ENCODE measurements around the gene SLC7A9. TPM values are rescaled to one million over a fixed set of nuclear protein-coding genes. Genes with fewer than 3 reads are reported as not detected.
A peak's percentile ranks its signal among the peaks of the same experiment; 100 is the strongest.

SLC7A9 gene
- polyA plus RNA-seq (ENCODE audit: insufficient read depth in 1 of 5, insufficient read length in 5 of 5, low replicate concordance in 1 of 5) = 1 to 10 TPM in 2 of 5 donors, under 1 TPM in 3; 0.85 to 1.5 (median 0.97) TPM
- long read RNA-seq, donor 1 = 0 reads
- long read RNA-seq, donor 2 = 0 reads
- long read RNA-seq, donor 3 = 0 reads
- long read RNA-seq, donor 4 = 0 reads
- long read RNA-seq, donor 5 = 0 reads
- long read RNA-seq, donor 6 = 0 reads
- long read RNA-seq, donor 7 = 0 reads
- long read RNA-seq, donor 8 = 0 reads

- no peak for DNase-seq
Measured at GRCh38 chr19:32869369-32869965, at the start of gene SLC7A9. Gene SLC7A9 (minus strand): TSS chr19:32869767. CDS start chr19:32868534, 1,233 bp downstream.

DNA sequence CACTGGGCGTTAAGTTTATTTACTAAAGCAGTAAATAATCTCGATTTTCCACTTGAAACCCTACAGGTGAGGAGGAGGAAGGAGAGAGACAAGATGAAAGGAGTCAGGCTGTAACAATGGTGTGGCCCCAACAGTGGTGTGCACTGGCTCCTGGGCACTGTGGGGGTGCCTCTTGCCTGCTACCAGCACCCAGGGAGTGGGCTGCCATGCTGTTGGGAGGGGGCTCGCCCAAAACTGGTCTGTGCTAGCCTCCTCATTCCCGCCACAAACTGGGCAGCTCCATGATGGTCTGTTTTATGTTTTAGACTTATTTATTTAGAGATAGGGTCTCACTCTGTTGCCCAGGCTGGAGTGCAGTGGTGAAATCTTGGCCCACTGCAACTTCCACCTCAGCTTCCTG lies 49.8 kb upstream of the SLC7A9 start:
- DNase-seq = no peak

DNA sequence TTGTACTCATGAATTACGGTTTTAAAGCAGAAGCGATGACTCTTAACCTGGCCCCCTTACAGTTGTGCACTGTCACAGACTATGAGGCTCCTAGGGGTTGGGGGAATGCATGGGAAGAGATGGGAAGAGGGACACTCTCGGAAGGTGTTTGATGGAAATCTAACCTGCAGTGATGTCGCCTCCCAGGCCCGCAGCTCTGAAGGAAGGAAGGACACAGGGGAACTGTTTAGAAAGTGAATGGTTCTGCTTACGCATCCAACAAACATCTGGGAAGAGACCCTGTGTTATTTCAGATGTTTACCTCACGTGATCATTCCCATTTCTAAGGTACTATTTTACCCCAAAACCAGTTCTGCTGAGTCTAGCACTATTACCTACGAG lies 48.0 kb upstream of the SLC7A9 start:
- DNase-seq = no peak

DNA sequence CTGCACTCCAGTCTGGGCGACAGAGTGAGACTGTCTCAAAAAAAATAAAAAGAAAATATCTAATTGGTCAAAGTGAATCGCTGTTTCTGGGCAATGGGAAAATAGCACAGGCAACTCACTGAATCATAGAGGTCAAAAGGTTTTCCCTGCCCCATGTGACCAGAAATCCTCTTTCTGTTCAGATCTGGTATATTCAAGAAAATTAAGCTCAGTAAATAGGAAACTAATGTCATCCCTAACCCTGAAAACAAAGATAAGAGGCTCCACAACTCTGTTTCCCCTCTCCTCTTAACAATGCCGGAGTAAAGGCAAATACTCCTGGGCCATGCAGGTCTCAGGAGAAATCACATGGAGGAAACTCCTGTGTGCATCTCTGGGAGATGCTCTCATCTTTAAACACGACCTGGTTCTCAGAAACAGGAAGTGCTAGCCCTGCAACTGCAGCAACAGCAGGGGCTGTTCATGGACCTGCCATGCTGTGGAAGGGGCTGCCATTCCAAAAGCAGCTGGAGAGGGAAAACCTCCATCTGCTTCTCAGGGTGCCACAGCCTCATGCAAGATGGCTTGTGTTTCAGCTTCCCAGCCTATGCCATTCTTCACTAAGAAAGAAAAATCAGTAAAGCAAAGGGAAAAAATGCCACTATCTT lies 47.5 kb upstream of the SLC7A9 start:
- DNase-seq = no peak

GRCh38 chr19:32914879-32915660 lies 45.5 kb upstream of the SLC7A9 start:
- DNase-seq = peak; percentile 9 to 28

- DNase-seq = no peak
Measured at GRCh38 chr19:32911467-32911866, 41.9 kb upstream of the SLC7A9 start.

DNA sequence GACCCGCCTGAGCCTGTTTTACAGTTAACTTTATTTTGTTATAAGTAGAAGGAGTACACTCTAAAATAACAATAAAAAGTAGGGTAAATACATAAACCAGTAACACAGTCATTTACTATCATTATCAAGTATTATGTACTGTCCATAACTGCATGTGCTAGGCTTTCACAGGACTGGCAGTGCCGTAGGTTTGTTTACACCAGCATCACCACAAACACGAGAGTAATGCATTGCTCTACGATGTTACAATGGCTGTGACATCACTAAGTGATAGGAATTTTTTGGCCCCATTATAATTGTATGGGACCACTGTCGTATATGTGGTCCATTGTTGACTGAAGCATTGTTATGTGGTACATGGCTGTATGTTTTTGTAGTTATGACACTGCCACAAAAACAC lies 41.3 kb upstream of the SLC7A9 start:
- DNase-seq = no peak

GRCh38 chr19:32910094-32910493 lies 40.5 kb upstream of the SLC7A9 start:
- no peak for DNase-seq

GRCh38 chr19:32909257-32909656 lies 39.7 kb upstream of the SLC7A9 start:
- no peak for DNase-seq

DNA sequence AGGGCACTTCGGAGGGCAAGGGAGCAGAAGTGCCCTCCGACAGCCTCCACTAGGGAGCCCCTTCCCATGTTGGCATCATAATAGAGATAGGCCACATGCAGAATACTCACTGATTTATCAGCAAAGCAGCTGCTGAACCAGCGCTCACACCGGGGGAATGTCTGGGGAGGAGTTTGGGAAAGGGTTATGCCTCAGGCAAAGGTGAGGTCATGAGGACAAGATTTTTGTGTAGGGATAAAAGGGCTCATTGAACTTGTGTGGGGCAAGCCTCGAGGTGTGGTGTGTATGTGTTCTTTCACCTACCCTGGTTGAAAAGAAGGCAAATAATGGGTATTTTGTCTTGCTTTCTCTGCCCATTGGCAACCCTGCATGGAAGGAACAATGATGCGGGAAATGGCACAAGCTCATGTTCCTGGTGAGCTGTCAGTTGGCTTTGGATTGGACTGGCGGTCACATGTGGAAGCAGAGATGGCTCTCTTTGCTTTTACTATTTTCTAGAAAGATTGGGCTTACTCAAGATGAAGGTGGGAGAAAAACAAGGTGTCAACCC lies 39.1 kb upstream of the SLC7A9 start:
- DNase-seq = no peak

- DNase-seq = no peak
Measured at GRCh38 chr19:32902448-32902847, 32.9 kb upstream of the SLC7A9 start.

- no peak for DNase-seq
Measured at GRCh38 chr19:32901504-32902161, 32.1 kb upstream of the SLC7A9 start.

- DNase-seq = no peak
Measured at GRCh38 chr19:32896516-32897214, 27.1 kb upstream of the SLC7A9 start.

- no peak for DNase-seq
Measured at GRCh38 chr19:32895384-32895783, 25.8 kb upstream of the SLC7A9 start.

DNA sequence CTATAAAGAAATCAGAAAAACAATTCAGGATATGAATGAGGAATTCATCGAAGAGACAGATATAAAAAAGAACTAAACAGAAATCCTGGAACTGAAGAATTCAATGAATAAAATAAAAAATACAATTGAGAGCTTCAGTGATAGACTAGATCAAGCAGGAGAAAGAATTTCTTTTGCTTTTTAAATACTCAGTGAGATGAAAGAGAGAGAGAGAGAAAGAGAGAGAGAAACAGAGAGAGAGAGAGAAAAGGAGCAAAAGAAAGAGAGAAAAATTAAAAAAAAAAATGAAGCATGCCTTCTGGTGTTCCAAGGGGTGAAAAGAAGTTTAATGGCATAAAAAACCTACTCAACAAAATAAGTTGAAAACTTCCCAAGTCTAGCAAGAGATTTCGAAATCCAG lies 22.0 kb upstream of the SLC7A9 start:
- no peak for DNase-seq

DNA sequence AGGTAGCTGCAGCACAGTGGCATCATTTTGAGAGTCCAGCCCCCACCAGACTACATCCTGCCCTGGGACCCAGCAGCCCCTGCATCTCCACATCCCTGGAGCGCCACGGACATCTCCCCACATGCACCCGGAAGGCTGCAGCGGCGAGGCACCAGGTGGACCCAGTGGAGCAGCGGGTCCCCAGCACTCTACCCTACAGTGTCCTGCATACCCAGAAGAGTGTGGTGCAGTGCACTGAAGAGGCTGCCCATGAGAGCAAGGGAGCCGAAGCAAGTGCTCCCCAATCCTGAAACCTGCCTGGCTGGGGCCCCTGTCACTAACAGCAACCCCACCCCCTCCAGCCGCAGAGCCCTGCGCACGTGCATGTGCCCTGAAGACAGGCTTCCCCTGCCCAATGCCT lies 21.3 kb upstream of the SLC7A9 start:
- DNase-seq = no peak

GRCh38 chr19:32890326-32890725 lies 20.8 kb upstream of the SLC7A9 start:
- no peak for DNase-seq

DNA sequence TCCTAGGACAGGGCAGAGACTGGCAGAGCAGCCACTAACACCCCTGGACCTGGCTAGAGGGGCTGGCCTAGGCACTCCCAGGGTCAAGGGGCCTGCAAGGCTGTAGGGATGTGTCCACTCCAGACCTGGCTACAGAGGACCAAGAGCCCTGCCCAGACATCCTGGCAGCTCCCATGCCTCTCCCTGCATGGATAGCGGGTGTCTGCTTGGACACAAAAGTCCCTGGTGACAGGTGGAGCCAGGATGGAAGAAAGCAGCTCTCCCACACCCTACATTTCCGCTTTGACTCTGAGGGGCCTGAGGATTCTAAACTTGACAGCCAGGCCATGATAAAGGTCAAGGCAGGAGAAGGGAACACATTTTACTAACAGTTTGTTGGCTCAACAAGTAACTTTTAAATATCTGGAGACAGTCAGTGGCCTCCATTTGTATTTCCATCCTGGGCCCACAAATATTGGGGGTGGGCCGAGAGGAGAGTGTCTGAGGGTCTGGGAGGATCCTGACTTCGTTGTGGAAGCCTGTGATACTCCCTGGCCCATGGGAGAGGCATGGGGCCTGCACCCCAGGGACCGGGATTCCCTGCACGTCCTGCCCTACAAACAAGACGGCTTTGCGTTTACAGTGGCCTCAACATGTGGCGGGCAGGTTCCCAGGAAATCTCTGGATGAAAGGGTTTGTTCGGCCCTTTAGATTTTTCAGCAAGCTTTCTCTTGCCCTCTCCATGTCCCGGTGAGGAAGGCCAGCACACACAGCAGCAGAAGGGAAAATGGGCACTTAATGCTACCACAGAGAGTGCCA lies 19.8 kb upstream of the SLC7A9 start:
- no peak for DNase-seq

DNA sequence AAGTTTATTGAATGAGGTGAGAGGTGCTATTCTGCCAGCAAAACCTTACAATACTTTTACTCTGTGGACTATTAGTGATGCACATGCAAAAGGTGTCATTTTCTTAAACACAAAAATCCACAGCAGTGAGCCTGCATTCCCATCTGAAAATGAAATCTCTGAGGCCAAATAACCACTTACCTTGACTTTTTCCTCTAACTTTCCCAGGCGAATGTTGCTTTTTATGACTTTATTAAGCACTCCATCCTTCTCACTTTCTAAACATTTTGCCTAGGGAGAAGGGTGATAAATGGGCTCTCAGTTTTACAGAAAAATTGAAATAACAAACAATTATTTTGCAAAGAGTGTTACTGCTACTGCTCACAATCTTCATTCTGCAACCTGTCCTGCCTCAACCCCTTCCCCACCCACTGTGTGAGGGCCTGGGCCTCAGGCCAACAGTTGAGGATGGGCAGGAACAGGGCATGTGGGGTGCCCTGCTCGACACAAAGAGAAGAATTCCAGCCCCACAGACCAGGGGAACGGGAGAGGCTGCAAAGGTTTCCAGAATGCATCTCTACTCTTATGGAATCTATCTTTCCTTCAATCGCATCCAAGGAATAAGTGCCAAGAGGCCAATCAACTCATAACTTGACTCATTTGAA lies 18.1 kb upstream of the SLC7A9 start:
- DNase-seq = no peak

GRCh38 chr19:32886241-32886640 lies 16.7 kb upstream of the SLC7A9 start:
- no peak for DNase-seq
